Fibroblast of mammary gland (primary cell): ENCODE measurements around the gene CLDN10.

ENCODE experiments used
- DNase-seq: peaks from one replicate; pipeline ENCODE4 v3.0.0-alpha.2; 2010; ENCODE audit warnings: low read depth
- H3K4me3 ChIP-seq: 2 replicates; pipeline ENCODE4 v1.5.1; 2011; ENCODE audit warnings: low read depth, mild to moderate bottlenecking, low read length, moderate library complexity; ENCODE audit not compliant: control insufficient read depth
- TF ChIP-seq, protein P1 (sequence below): conservative IDR thresholded peaks from 2 replicates; pipeline ENCODE4 v1.5.1; 2011; ENCODE audit warnings: low read depth, low read length, inconsistent platforms; ENCODE audit not compliant: control insufficient read depth, insufficient read depth

Gene CLDN10

GRCh38 chr13:95536632-95537241 lies 15.8 kb upstream of the CLDN10 start:
- no peak overlapping the region for H3K4me3 ChIP-seq
- DNase-seq, result peak; percentile 47
- TF ChIP-seq, protein P1, sequence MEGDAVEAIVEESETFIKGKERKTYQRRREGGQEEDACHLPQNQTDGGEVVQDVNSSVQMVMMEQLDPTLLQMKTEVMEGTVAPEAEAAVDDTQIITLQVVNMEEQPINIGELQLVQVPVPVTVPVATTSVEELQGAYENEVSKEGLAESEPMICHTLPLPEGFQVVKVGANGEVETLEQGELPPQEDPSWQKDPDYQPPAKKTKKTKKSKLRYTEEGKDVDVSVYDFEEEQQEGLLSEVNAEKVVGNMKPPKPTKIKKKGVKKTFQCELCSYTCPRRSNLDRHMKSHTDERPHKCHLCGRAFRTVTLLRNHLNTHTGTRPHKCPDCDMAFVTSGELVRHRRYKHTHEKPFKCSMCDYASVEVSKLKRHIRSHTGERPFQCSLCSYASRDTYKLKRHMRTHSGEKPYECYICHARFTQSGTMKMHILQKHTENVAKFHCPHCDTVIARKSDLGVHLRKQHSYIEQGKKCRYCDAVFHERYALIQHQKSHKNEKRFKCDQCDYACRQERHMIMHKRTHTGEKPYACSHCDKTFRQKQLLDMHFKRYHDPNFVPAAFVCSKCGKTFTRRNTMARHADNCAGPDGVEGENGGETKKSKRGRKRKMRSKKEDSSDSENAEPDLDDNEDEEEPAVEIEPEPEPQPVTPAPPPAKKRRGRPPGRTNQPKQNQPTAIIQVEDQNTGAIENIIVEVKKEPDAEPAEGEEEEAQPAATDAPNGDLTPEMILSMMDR, result peak; percentile 40

DNA sequence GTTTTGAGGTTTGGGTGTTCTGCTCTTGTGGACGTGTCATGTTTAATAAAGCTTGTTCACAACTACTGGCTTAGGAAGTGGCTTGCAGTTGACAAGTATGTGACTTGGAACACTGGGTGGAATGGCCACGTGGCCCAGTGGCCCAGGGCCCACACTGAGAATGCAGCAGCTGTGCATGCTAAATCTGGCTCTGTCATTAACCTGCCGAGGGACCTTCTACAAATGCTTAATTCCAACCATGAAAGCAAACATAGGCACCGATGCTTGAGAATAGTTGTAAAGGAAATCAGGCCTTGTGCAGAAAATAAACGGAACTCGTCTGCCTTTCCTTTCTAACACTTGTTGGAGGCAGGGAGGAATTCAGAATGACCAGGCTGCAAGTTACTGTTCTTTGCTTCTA lies 11.6 kb upstream of the CLDN10 start:
- TF ChIP-seq, protein P1, result no peak
- DNase-seq, result no peak
- no peak overlapping the region for H3K4me3 ChIP-seq

GRCh38 chr13:95541308-95541707 lies 11.2 kb upstream of the CLDN10 start:
- TF ChIP-seq, protein P1, result no peak
- no peak overlapping the region for H3K4me3 ChIP-seq
- DNase-seq, result no peak

GRCh38 chr13:95541911-95542474 lies 10.5 kb upstream of the CLDN10 start:
- DNase-seq, result no peak
- TF ChIP-seq, protein P1, result no peak
- no peak overlapping the region for H3K4me3 ChIP-seq

GRCh38 chr13:95544293-95544692 lies 8.2 kb upstream of the CLDN10 start:
- H3K4me3 ChIP-seq, result no peak overlapping the region
- no peak for DNase-seq
- TF ChIP-seq, protein P1, result no peak

- no peak for DNase-seq
- TF ChIP-seq, protein P1, result no peak
- no peak overlapping the region for H3K4me3 ChIP-seq
Observed at GRCh38 chr13:95546919-95547318, 5.6 kb upstream of the CLDN10 start.
